GM12872 (cell line): ENCODE results near the gene TBC1D4.

Experiments
- CTCF ChIP-seq: IDR thresholded peaks from 3 replicates; pipeline ENCODE4 v1.5.1; 2011; ENCODE audit warnings: low read depth, mild to moderate bottlenecking, low read length, moderate library complexity; ENCODE audit not compliant: insufficient read depth

TBC1D4 gene

GRCh38 chr13:75469047-75469446, 12.9 kb downstream of the TBC1D4 start:
- no peak for TF ChIP-seq CTCF

- no peak for TF ChIP-seq CTCF
Measured at GRCh38 chr13:75468602-75469001, 13.4 kb downstream of the TBC1D4 start.

GRCh38 chr13:75468098-75468497, 13.9 kb downstream of the TBC1D4 start:
- TF ChIP-seq CTCF, result no peak

- TF ChIP-seq CTCF, result no peak
Measured at GRCh38 chr13:75467040-75467728, 14.8 kb downstream of the TBC1D4 start.

- no peak for TF ChIP-seq CTCF
Measured at GRCh38 chr13:75465236-75465635, 16.7 kb downstream of the TBC1D4 start.

- no peak for TF ChIP-seq CTCF
Measured at GRCh38 chr13:75461314-75461713, 20.7 kb downstream of the TBC1D4 start.

GRCh38 chr13:75460644-75461043, 21.3 kb downstream of the TBC1D4 start:
- no peak for TF ChIP-seq CTCF
